Measurements from ENCODE around the gene ZNF341. TPM values are rescaled to one million over a fixed set of nuclear protein-coding genes. Genes with fewer than 3 reads are reported as not detected.
A peak's percentile ranks its signal among the peaks of the same experiment; 100 is the strongest.

The ZNF341 gene
- polyA plus RNA-seq, 2 donors: 2.6 to 4.5 TPM

DNA sequence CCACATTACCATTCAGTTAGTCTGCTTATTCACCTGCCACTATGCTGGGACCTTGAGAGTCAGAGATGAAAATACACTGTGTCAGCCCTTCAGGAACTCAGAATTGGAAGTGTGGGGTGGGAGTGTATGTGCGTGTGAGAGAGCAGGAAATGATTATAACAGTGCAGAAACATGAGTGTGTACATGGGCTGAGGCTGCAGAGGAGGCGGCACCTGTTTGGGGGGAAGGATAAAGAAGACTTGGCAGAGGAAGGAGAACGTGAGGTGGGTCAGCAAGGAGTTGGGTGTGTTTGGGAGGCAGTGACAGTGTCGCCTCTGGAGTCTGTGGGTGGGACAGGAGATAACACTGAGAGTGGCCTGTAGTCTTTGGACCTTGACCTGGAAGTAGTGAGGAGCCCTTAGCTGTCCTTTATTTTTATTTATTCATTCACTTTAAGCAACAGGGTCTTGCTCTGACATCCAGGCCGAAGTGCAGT is 82.5 kb downstream of the ZNF341 start:
- Histone ChIP-seq H3K27me3 (ENCODE audit: control insufficient read depth in 1 of 2, insufficient read depth in 2 of 2, low read length in 2 of 2) (no peaks in the 10 kb centered on the region), H3K4me1 (ENCODE audit: control insufficient read depth in 2 of 2, insufficient read depth in 2 of 2, low read length in 1 of 2) (peaks cover 9 to 13% of the 10 kb centered on the region in 2 donors), H3K9me3 (ENCODE audit: control insufficient read depth in 2 of 2, insufficient read depth in 1 of 2, low read depth in 1 of 2, low read length in 1 of 2) (no peaks in the 10 kb centered on the region), H3K4me3 (ENCODE audit: low read depth in 1 of 2, low read length in 2 of 2) (no peak overlapping the region), H3K36me3 (ENCODE audit: control insufficient read depth in 2 of 2, insufficient read depth in 2 of 2, low read length in 1 of 2) (peaks cover 0 to 5% of the 10 kb centered on the region in 2 donors), H3K27ac (ENCODE audit: low read depth in 2 of 2, low read length in 1 of 2) (no peak overlapping the region)
- WGBS, 2 donors: 54 to 68% methylated on average over 5 of the region's 5 CpGs

- WGBS, 2 donors: 91 to 94% methylated on average over 3 of the region's 3 CpGs
- Histone ChIP-seq H3K27ac (ENCODE audit: low read depth in 2 of 2, low read length in 1 of 2) (no peak overlapping the region), H3K36me3 (ENCODE audit: control insufficient read depth in 2 of 2, insufficient read depth in 2 of 2, low read length in 1 of 2) (peaks cover 0 to 5% of the 10 kb centered on the region in 2 donors), H3K4me3 (ENCODE audit: low read depth in 1 of 2, low read length in 2 of 2) (no peak overlapping the region), H3K4me1 (ENCODE audit: control insufficient read depth in 2 of 2, insufficient read depth in 2 of 2, low read length in 1 of 2) (peaks cover 11 to 13% of the 10 kb centered on the region in 2 donors), H3K27me3 (ENCODE audit: control insufficient read depth in 1 of 2, insufficient read depth in 2 of 2, low read length in 2 of 2) (no peaks in the 10 kb centered on the region), H3K9me3 (ENCODE audit: control insufficient read depth in 2 of 2, insufficient read depth in 1 of 2, low read depth in 1 of 2, low read length in 1 of 2) (no peaks in the 10 kb centered on the region)
Observed at GRCh38 chr20:33815671-33816070, 83.9 kb downstream of the ZNF341 start.

GRCh38 chr20:33816191-33816590 is 84.4 kb downstream of the ZNF341 start:
- H3K9me3 ChIP-seq (ENCODE audit: control insufficient read depth in 2 of 2, insufficient read depth in 1 of 2, low read depth in 1 of 2, low read length in 1 of 2): no peaks in the 10 kb centered on the region
- H3K4me3 ChIP-seq (ENCODE audit: low read depth in 1 of 2, low read length in 2 of 2): no peak overlapping the region
- no peaks in the 10 kb centered on the region for H3K27me3 ChIP-seq (ENCODE audit: control insufficient read depth in 1 of 2, insufficient read depth in 2 of 2, low read length in 2 of 2)
- WGBS, 2 donors: 83 to 84% methylated on average over 1 of the region's 1 CpG
- peaks cover 0 to 5% of the 10 kb centered on the region in 2 donors for H3K36me3 ChIP-seq (ENCODE audit: control insufficient read depth in 2 of 2, insufficient read depth in 2 of 2, low read length in 1 of 2)
- H3K27ac ChIP-seq (ENCODE audit: low read depth in 2 of 2, low read length in 1 of 2): no peak overlapping the region
- peaks cover 11 to 13% of the 10 kb centered on the region in 2 donors for H3K4me1 ChIP-seq (ENCODE audit: control insufficient read depth in 2 of 2, insufficient read depth in 2 of 2, low read length in 1 of 2)

DNA sequence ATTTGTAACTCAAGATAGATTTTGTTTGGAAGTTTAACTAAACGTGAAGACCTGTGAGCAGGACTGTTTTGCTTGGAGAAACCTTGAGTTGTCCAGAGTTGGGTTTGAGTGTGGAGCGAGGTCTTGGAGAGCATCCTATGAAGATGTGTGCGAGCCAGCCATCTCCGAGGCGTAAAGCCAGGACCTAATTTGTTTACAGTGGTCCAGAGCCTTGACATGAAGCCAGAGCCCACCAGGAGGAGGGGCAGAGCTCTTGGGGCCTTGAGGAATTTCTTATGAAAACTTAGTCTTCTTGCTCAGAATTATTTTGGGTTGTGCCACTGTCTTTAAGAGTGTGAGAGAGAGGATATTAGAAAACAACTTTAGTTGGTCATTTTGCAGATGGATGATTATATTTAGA is 85.6 kb downstream of the ZNF341 start:
- H3K27ac ChIP-seq (ENCODE audit: low read depth in 2 of 2, low read length in 1 of 2): no peak overlapping the region
- H3K36me3 ChIP-seq (ENCODE audit: control insufficient read depth in 2 of 2, insufficient read depth in 2 of 2, low read length in 1 of 2): peaks cover 0 to 6% of the 10 kb centered on the region in 2 donors
- no peak overlapping the region for H3K4me3 ChIP-seq (ENCODE audit: low read depth in 1 of 2, low read length in 2 of 2)
- no peaks in the 10 kb centered on the region for H3K27me3 ChIP-seq (ENCODE audit: control insufficient read depth in 1 of 2, insufficient read depth in 2 of 2, low read length in 2 of 2)
- no peaks in the 10 kb centered on the region for H3K9me3 ChIP-seq (ENCODE audit: control insufficient read depth in 2 of 2, insufficient read depth in 1 of 2, low read depth in 1 of 2, low read length in 1 of 2)
- H3K4me1 ChIP-seq (ENCODE audit: control insufficient read depth in 2 of 2, insufficient read depth in 2 of 2, low read length in 1 of 2): peaks cover 11 to 13% of the 10 kb centered on the region in 2 donors
- 60 to 71% methylated on average over 5 of the region's 5 CpGs for WGBS, 2 donors

GRCh38 chr20:33819456-33819855 is 87.7 kb downstream of the ZNF341 start:
- Histone ChIP-seq H3K4me1 (ENCODE audit: control insufficient read depth in 2 of 2, insufficient read depth in 2 of 2, low read length in 1 of 2) (peaks cover 7 to 9% of the 10 kb centered on the region in 2 donors), H3K27ac (ENCODE audit: low read depth in 2 of 2, low read length in 1 of 2) (peak overlapping the region in 1 of 2 donors; percentile 22)
- WGBS, 2 donors: 97 to 100% methylated on average over 1 of the region's 1 CpG

DNA sequence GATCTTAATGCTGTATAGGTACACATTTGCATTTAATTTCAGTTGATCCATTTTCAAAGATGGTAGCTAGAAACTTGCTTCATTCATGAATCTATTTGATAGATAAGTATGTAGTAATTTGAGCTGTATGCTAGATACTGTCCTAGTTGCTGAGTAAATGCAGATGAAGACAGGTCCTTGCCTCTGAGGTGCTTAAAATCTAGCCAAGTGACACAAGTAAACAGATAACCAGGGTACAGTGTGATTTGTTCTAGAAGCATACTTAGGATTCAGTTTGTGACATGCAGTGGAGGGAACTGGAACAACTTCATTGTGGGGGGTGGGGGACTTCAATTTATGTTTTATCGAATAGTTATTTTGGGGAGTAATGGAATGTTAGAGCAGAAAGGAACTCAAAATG is 88.6 kb downstream of the ZNF341 start:
- WGBS, 2 donors: 94% methylated on average over 1 of the region's 1 CpG
- Histone ChIP-seq H3K36me3 (ENCODE audit: control insufficient read depth in 2 of 2, insufficient read depth in 2 of 2, low read length in 1 of 2) (peaks cover 0 to 12% of the 10 kb centered on the region in 2 donors), H3K9me3 (ENCODE audit: control insufficient read depth in 2 of 2, insufficient read depth in 1 of 2, low read depth in 1 of 2, low read length in 1 of 2) (no peaks in the 10 kb centered on the region), H3K27me3 (ENCODE audit: control insufficient read depth in 1 of 2, insufficient read depth in 2 of 2, low read length in 2 of 2) (no peaks in the 10 kb centered on the region), H3K27ac (ENCODE audit: low read depth in 2 of 2, low read length in 1 of 2) (no peak overlapping the region), H3K4me1 (ENCODE audit: control insufficient read depth in 2 of 2, insufficient read depth in 2 of 2, low read length in 1 of 2) (peaks cover 3 to 7% of the 10 kb centered on the region in 2 donors), H3K4me3 (ENCODE audit: low read depth in 1 of 2, low read length in 2 of 2) (no peak overlapping the region)

More at GRCh38 chr20:33819456-33819855, 87.7 kb downstream of the ZNF341 start:
- H3K27me3 ChIP-seq (ENCODE audit: control insufficient read depth in 1 of 2, insufficient read depth in 2 of 2, low read length in 2 of 2): no peaks in the 10 kb centered on the region
- H3K4me3 ChIP-seq (ENCODE audit: low read depth in 1 of 2, low read length in 2 of 2): no peak overlapping the region
- peaks cover 0 to 12% of the 10 kb centered on the region in 2 donors for H3K36me3 ChIP-seq (ENCODE audit: control insufficient read depth in 2 of 2, insufficient read depth in 2 of 2, low read length in 1 of 2)
- no peaks in the 10 kb centered on the region for H3K9me3 ChIP-seq (ENCODE audit: control insufficient read depth in 2 of 2, insufficient read depth in 1 of 2, low read depth in 1 of 2, low read length in 1 of 2)

DNA sequence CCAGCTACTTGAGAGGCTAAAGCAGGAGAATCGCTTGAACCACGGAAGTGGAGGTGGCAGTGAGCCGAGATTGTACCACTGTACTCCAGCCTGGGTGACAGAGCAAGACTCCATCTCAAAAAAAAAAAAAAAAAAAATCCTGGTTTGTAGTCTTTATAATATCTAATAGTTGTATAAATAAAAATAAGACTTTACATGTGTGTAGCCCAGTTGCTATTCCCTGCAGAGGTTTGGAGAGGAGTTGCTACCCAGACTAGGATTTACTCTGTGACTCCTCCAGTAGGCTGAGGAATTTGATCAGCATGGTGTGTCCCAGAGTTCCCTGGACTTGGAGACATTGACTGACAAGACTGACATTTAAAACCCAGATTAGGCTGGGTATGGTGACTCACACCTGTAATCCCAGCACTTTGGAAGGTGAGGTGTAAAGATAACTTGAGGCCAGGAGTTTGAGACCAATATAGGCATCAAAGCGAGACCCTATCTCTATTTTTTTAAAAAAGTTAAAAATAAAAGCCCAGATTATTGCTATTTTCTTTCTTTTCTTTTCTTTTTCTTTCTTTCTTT is 89.6 kb downstream of the ZNF341 start:
- Histone ChIP-seq H3K4me1 (ENCODE audit: control insufficient read depth in 2 of 2, insufficient read depth in 2 of 2, low read length in 1 of 2) (peaks cover 0 to 5% of the 10 kb centered on the region in 2 donors), H3K4me3 (ENCODE audit: low read depth in 1 of 2, low read length in 2 of 2) (no peak overlapping the region), H3K27ac (ENCODE audit: low read depth in 2 of 2, low read length in 1 of 2) (no peak overlapping the region), H3K27me3 (ENCODE audit: control insufficient read depth in 1 of 2, insufficient read depth in 2 of 2, low read length in 2 of 2) (no peaks in the 10 kb centered on the region), H3K9me3 (ENCODE audit: control insufficient read depth in 2 of 2, insufficient read depth in 1 of 2, low read depth in 1 of 2, low read length in 1 of 2) (no peaks in the 10 kb centered on the region), H3K36me3 (ENCODE audit: control insufficient read depth in 2 of 2, insufficient read depth in 2 of 2, low read length in 1 of 2) (peaks cover 0 to 10% of the 10 kb centered on the region in 2 donors)
- 57 to 92% methylated on average over 4 of the region's 4 CpGs for WGBS, 2 donors

DNA sequence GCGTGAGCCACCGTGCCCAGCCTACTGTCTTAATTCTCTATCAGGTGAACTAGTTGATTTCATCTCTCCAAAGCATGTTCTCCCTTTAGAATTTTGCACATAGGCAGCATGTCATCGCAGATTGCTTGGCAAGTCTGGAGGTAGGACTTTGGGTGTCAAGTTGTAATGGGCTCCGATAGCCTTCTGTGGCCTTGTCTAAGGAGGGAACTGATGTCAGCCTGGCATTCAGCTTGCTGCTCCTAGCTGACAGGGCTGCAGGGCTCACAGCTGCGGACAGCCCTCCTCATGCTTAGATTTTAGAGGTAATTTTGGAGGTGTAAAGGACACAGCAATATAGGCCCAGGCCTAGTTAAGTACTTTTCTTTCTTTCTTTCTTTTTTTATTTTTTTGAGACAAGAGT is 90.6 kb downstream of the ZNF341 start:
- Histone ChIP-seq H3K27me3 (ENCODE audit: control insufficient read depth in 1 of 2, insufficient read depth in 2 of 2, low read length in 2 of 2) (no peaks in the 10 kb centered on the region), H3K4me3 (ENCODE audit: low read depth in 1 of 2, low read length in 2 of 2) (no peak overlapping the region), H3K9me3 (ENCODE audit: control insufficient read depth in 2 of 2, insufficient read depth in 1 of 2, low read depth in 1 of 2, low read length in 1 of 2) (no peaks in the 10 kb centered on the region), H3K36me3 (ENCODE audit: control insufficient read depth in 2 of 2, insufficient read depth in 2 of 2, low read length in 1 of 2) (peaks cover 0 to 10% of the 10 kb centered on the region in 2 donors), H3K4me1 (ENCODE audit: control insufficient read depth in 2 of 2, insufficient read depth in 2 of 2, low read length in 1 of 2) (peaks cover 0 to 5% of the 10 kb centered on the region in 2 donors), H3K27ac (ENCODE audit: low read depth in 2 of 2, low read length in 1 of 2) (no peak overlapping the region)
- WGBS, 2 donors: 90 to 95% methylated on average over 5 of the region's 5 CpGs

DNA sequence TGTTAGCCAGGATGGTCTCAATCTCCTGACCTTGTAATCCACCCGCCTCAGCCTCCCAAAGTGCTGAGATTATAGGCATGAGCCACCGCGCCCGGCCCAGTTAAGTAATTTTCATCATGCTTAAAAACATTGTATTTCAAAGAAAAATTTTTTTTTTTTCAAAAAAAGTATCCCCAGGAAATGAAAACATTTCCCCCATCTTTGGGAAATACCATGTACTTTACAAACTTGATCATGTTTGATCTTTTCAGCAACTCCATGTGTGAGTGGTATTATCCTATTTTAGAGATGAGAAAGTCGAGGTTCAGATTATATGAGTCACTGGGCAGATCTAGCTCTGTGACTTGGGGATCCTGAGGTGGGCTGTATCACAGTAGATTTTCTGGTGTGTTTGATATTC is 91.2 kb downstream of the ZNF341 start:
- WGBS, 2 donors: 94 to 95% methylated on average over 5 of the region's 5 CpGs
- Histone ChIP-seq H3K36me3 (ENCODE audit: control insufficient read depth in 2 of 2, insufficient read depth in 2 of 2, low read length in 1 of 2) (peaks cover 0 to 10% of the 10 kb centered on the region in 2 donors), H3K27ac (ENCODE audit: low read depth in 2 of 2, low read length in 1 of 2) (no peak overlapping the region), H3K4me3 (ENCODE audit: low read depth in 1 of 2, low read length in 2 of 2) (no peak overlapping the region), H3K9me3 (ENCODE audit: control insufficient read depth in 2 of 2, insufficient read depth in 1 of 2, low read depth in 1 of 2, low read length in 1 of 2) (no peaks in the 10 kb centered on the region), H3K4me1 (ENCODE audit: control insufficient read depth in 2 of 2, insufficient read depth in 2 of 2, low read length in 1 of 2) (peaks cover 0 to 5% of the 10 kb centered on the region in 2 donors), H3K27me3 (ENCODE audit: control insufficient read depth in 1 of 2, insufficient read depth in 2 of 2, low read length in 2 of 2) (no peaks in the 10 kb centered on the region)

DNA sequence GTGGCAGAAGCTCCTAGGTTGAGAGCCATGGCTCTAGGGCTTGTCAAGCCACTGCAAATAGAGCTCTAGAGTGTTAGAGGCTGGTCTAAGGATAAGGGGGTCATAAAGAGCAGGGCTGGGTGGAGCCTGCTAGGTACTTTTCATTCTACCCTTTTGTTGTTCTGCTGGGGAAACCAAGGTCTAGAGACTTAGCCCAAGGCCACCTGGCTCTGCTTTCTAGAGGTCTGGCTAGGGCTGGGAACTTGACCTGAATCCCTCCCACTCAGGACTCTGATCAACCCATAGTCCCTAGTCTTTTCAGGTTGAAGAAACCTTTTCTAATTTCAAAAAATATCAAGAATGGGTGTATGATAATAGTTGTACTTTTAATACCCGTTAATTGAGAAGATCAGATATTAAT is 93.1 kb downstream of the ZNF341 start:
- Histone ChIP-seq H3K27me3 (ENCODE audit: control insufficient read depth in 1 of 2, insufficient read depth in 2 of 2, low read length in 2 of 2) (no peaks in the 10 kb centered on the region), H3K4me3 (ENCODE audit: low read depth in 1 of 2, low read length in 2 of 2) (no peak overlapping the region), H3K4me1 (ENCODE audit: control insufficient read depth in 2 of 2, insufficient read depth in 2 of 2, low read length in 1 of 2) (peaks cover 0 to 2% of the 10 kb centered on the region in 2 donors), H3K9me3 (ENCODE audit: control insufficient read depth in 2 of 2, insufficient read depth in 1 of 2, low read depth in 1 of 2, low read length in 1 of 2) (no peaks in the 10 kb centered on the region), H3K27ac (ENCODE audit: low read depth in 2 of 2, low read length in 1 of 2) (no peak overlapping the region), H3K36me3 (ENCODE audit: control insufficient read depth in 2 of 2, insufficient read depth in 2 of 2, low read length in 1 of 2) (peaks cover 0 to 8% of the 10 kb centered on the region in 2 donors)
- WGBS, 2 donors: 90 to 92% methylated on average over 1 of the region's 1 CpG
